HG03565 (cell line): Measurements from ENCODE around the gene GLYATL1.

Experiments used
- ATAC-seq: cut with Tn5 transposase; IDR thresholded peaks from one replicate; pipeline ENCODE4 v1.9.1; 2021; ENCODE audit warnings: mild to moderate bottlenecking, moderate library complexity; ENCODE audit not compliant: unreplicated experiment

Gene GLYATL1

GRCh38 chr11:58926251-58926650 is 13.0 kb upstream of the GLYATL1 start:
- no peak for ATAC-seq

GRCh38 chr11:58926695-58927094 is 12.6 kb upstream of the GLYATL1 start:
- ATAC-seq = no peak

GRCh38 chr11:58927393-58928106 is 11.7 kb upstream of the GLYATL1 start:
- no peak for ATAC-seq

- ATAC-seq = no peak
Measured at GRCh38 chr11:58928107-58928499, 11.2 kb upstream of the GLYATL1 start.

- no peak for ATAC-seq
Measured at GRCh38 chr11:58928691-58929090, 10.6 kb upstream of the GLYATL1 start.

GRCh38 chr11:58930926-58931325 is 8.4 kb upstream of the GLYATL1 start:
- ATAC-seq = no peak

GRCh38 chr11:58933661-58934060 is 5.6 kb upstream of the GLYATL1 start:
- no peak for ATAC-seq

GRCh38 chr11:58934945-58935513 is 4.3 kb upstream of the GLYATL1 start:
- no peak for ATAC-seq

- ATAC-seq = no peak
Measured at GRCh38 chr11:58938398-58938797, 890 bp upstream of the GLYATL1 start.

- ATAC-seq = no peak
Measured at GRCh38 chr11:58940028-58940427, 740 bp downstream of the GLYATL1 start.

GRCh38 chr11:58941838-58942237 is 2.5 kb downstream of the GLYATL1 start:
- ATAC-seq = no peak

- no peak for ATAC-seq
Measured at GRCh38 chr11:58945663-58946062, 6.4 kb downstream of the GLYATL1 start.

GRCh38 chr11:58949184-58949583 is 9.9 kb downstream of the GLYATL1 start:
- no peak for ATAC-seq

GRCh38 chr11:58957922-58958321 is 18.6 kb downstream of the GLYATL1 start:
- no peak for ATAC-seq

- peak; percentile 59 for ATAC-seq
Measured at GRCh38 chr11:58958500-58958899, 19.2 kb downstream of the GLYATL1 start.

GRCh38 chr11:58963551-58964104 is 24.3 kb downstream of the GLYATL1 start:
- no peak for ATAC-seq

GRCh38 chr11:58965246-58965985 is 26.1 kb downstream of the GLYATL1 start:
- no peak for ATAC-seq

- ATAC-seq = no peak
Measured at GRCh38 chr11:58968251-58968711, 29.0 kb downstream of the GLYATL1 start.

- no peak for ATAC-seq
Measured at GRCh38 chr11:58977470-58977869, 38.2 kb downstream of the GLYATL1 start.

GRCh38 chr11:58979222-58979621 is 39.9 kb downstream of the GLYATL1 start:
- no peak for ATAC-seq

- no peak for ATAC-seq
Measured at GRCh38 chr11:58980159-58980843, 41.0 kb downstream of the GLYATL1 start.
